HCT116 (cell line): ENCODE results near the gene JAK2.

Source experiments
- CEBPB ChIP-seq: IDR thresholded peaks from 2 replicates; pipeline ENCODE4 v1.6.1; 2012; ENCODE audit warnings: low read depth
- ELF1 ChIP-seq: IDR thresholded peaks from 2 replicates; pipeline ENCODE4 v1.6.1; 2012; ENCODE audit warnings: low read depth, borderline replicate concordance
- EZH2 ChIP-seq: fragments of 200-600 bp; sonication (generic); IDR thresholded peaks from 2 replicates; pipeline ENCODE4 v1.6.1; 2017; ENCODE audit warnings: antibody characterized with exemption, mixed run types
- POLR2A ChIP-seq: IDR thresholded peaks from 2 replicates; pipeline ENCODE4 v1.7.0; 2011; ENCODE audit warnings: borderline replicate concordance; ENCODE audit not compliant: insufficient read depth, insufficient read length; ENCODE audit errors: extremely low read depth
- POLR2AphosphoS5 ChIP-seq: IDR thresholded peaks from 2 replicates; pipeline ENCODE4 v1.6.1; 2011; ENCODE audit warnings: mild to moderate bottlenecking, low read depth, low read length, moderate library complexity
- SIN3A ChIP-seq: IDR thresholded peaks from 2 replicates; pipeline ENCODE4 v1.6.1; 2012; ENCODE audit warnings: low read depth
- SP1 ChIP-seq: IDR thresholded peaks from 2 replicates; pipeline ENCODE4 v1.6.1; 2012; ENCODE audit warnings: low read depth
- TCF7L2 ChIP-seq: IDR thresholded peaks from 2 replicates; pipeline ENCODE4 v1.7.0; 2011; ENCODE audit warnings: borderline replicate concordance, inconsistent platforms; ENCODE audit not compliant: insufficient read depth, insufficient read length; ENCODE audit errors: extremely low read depth
- ZNF274 ChIP-seq: fragments of 200-500 bp; sonication (Bioruptor generic); IDR thresholded peaks from 2 replicates; pipeline ENCODE4 v1.6.1; 2014; ENCODE audit warnings: mild to moderate bottlenecking, low read depth, low read length, inconsistent platforms
- TF ChIP-seq, protein P1 (sequence below), 3 experiments: fragments of 200-600 bp in 1 of 3; sonication (generic) in 1 of 3; IDR thresholded peaks in 2 of 3; conservative IDR thresholded peaks in 1 of 3; 2 replicates each; pipeline ENCODE4 v1.5.1; 2012 to 2017; ENCODE audit warnings: low read depth in 2 of 3, low read length in 2 of 3, antibody characterized with exemption in 1 of 3, borderline replicate concordance in 1 of 3, control low read depth in 1 of 3, mild to moderate bottlenecking in 1 of 3, mixed read lengths in 1 of 3, mixed run types in 1 of 3, moderate library complexity in 1 of 3; ENCODE audit not compliant: insufficient read depth in 1 of 3
- TF ChIP-seq, protein P2 (sequence below): IDR thresholded peaks from 2 replicates; pipeline ENCODE4 v1.6.1; 2012
- TF ChIP-seq, protein P3 (sequence below): IDR thresholded peaks from 2 replicates; pipeline ENCODE4 v1.6.1; 2012; ENCODE audit warnings: low read depth
- TF ChIP-seq, protein P4 (sequence below): IDR thresholded peaks from 2 replicates; pipeline ENCODE4 v1.6.1; 2012

DNA sequence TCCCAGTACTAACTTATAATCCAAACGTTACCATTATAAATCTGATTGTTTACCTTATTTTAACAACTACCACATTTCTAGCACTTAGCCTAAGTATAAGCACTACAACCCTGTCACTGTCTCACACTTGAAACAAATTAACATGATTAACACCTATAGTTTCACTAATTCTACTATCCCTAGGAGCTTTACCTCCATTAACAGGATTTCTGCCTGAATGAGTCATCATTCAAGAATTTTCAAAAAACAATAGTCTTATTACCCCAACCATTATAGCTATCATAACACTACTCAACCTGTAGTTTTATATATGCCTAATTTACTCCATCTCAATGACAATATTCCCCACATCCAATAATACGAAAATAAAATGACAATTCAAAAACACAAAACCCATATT lies 110.7 kb downstream of the JAK2 start:
- TF ChIP-seq SIN3A, result no peak
- TF ChIP-seq, protein P1, sequence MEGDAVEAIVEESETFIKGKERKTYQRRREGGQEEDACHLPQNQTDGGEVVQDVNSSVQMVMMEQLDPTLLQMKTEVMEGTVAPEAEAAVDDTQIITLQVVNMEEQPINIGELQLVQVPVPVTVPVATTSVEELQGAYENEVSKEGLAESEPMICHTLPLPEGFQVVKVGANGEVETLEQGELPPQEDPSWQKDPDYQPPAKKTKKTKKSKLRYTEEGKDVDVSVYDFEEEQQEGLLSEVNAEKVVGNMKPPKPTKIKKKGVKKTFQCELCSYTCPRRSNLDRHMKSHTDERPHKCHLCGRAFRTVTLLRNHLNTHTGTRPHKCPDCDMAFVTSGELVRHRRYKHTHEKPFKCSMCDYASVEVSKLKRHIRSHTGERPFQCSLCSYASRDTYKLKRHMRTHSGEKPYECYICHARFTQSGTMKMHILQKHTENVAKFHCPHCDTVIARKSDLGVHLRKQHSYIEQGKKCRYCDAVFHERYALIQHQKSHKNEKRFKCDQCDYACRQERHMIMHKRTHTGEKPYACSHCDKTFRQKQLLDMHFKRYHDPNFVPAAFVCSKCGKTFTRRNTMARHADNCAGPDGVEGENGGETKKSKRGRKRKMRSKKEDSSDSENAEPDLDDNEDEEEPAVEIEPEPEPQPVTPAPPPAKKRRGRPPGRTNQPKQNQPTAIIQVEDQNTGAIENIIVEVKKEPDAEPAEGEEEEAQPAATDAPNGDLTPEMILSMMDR (IDR thresholded peaks at IDR 0.05 in 2 of 3, conservative IDR thresholded peaks at IDR 0.05 in 1 of 3; ENCODE audit: borderline replicate concordance in 1 of 3, insufficient read depth in 1 of 3, low read depth in 2 of 3, low read length in 2 of 3), result no peak
- TF ChIP-seq POLR2AphosphoS5, result no peak
- no peak for TF ChIP-seq CEBPB
- TF ChIP-seq ZNF274, result no peak
- TF ChIP-seq POLR2A, result no peak
- no peak for TF ChIP-seq EZH2
- TF ChIP-seq, protein P2, sequence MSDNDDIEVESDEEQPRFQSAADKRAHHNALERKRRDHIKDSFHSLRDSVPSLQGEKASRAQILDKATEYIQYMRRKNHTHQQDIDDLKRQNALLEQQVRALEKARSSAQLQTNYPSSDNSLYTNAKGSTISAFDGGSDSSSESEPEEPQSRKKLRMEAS, result no peak
- TF ChIP-seq, protein P3, sequence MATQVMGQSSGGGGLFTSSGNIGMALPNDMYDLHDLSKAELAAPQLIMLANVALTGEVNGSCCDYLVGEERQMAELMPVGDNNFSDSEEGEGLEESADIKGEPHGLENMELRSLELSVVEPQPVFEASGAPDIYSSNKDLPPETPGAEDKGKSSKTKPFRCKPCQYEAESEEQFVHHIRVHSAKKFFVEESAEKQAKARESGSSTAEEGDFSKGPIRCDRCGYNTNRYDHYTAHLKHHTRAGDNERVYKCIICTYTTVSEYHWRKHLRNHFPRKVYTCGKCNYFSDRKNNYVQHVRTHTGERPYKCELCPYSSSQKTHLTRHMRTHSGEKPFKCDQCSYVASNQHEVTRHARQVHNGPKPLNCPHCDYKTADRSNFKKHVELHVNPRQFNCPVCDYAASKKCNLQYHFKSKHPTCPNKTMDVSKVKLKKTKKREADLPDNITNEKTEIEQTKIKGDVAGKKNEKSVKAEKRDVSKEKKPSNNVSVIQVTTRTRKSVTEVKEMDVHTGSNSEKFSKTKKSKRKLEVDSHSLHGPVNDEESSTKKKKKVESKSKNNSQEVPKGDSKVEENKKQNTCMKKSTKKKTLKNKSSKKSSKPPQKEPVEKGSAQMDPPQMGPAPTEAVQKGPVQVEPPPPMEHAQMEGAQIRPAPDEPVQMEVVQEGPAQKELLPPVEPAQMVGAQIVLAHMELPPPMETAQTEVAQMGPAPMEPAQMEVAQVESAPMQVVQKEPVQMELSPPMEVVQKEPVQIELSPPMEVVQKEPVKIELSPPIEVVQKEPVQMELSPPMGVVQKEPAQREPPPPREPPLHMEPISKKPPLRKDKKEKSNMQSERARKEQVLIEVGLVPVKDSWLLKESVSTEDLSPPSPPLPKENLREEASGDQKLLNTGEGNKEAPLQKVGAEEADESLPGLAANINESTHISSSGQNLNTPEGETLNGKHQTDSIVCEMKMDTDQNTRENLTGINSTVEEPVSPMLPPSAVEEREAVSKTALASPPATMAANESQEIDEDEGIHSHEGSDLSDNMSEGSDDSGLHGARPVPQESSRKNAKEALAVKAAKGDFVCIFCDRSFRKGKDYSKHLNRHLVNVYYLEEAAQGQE, result no peak
- no peak for TF ChIP-seq TCF7L2
- TF ChIP-seq ELF1, result no peak
- TF ChIP-seq, protein P4, sequence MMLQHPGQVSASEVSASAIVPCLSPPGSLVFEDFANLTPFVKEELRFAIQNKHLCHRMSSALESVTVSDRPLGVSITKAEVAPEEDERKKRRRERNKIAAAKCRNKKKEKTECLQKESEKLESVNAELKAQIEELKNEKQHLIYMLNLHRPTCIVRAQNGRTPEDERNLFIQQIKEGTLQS, result no peak
- TF ChIP-seq SP1, result no peak
